H1 (cell line): ENCODE results near the gene CBLB. TPM values are rescaled to one million over a fixed set of nuclear protein-coding genes. Genes with fewer than 3 reads are reported as not detected.

ENCODE experiments used
- CTCF ChIA-PET: fragments of 300-600 bp; sonication (Branson Sonifier 250); formaldehyde crosslinking; loops from one replicate; lab custom pipeline; 2021; ENCODE audit not compliant: partially characterized antibody; lab: Charles Lee
- POLR2A ChIA-PET: fragments of 300-600 bp; sonication (Branson Sonifier 250); formaldehyde crosslinking; loops from one replicate; lab custom pipeline; 2021; ENCODE audit warnings: inconsistent platforms; ENCODE audit not compliant: partially characterized antibody; lab: Charles Lee
- DNase-seq, 2 experiments: peaks; one replicate each; pipeline versions ENCODE4 v3.0.0 to v3.0.0-alpha.2; 2010 to 2022; ENCODE audit warnings: low spot score in 2 of 2, low read depth in 1 of 2, mixed read lengths in 1 of 2
- FAIRE-seq: peaks from 2 replicates; lab custom pipeline; 2011; peaks lifted over from hg19 to GRCh38; lab: Jason Lieb, UNC
- H2AFZ ChIP-seq: 2 replicates; pipeline ENCODE4 v1.8.1; 2012; ENCODE audit warnings: low read length, inconsistent platforms
- H2AK5ac ChIP-seq: 2 replicates; pipeline ENCODE4 v1.6.1; 2013; ENCODE audit warnings: low read depth, low read length
- H2BK120ac ChIP-seq: replicated peaks from 2 replicates; pipeline ENCODE3; 2013; ENCODE audit warnings: low read depth, low read length, inconsistent platforms
- H2BK12ac ChIP-seq: 2 replicates; pipeline ENCODE4 v1.6.1; 2013; ENCODE audit warnings: low read depth, low read length
- H2BK15ac ChIP-seq: 2 replicates; pipeline ENCODE4 v1.6.1; 2013; ENCODE audit warnings: low read length
- H2BK20ac ChIP-seq: 2 replicates; pipeline ENCODE4 v1.6.1; 2013; ENCODE audit warnings: low read length
- H2BK5ac ChIP-seq: 2 replicates; pipeline ENCODE4 v1.6.1; 2013; ENCODE audit warnings: low read depth, low read length
- H3K14ac ChIP-seq: 2 replicates; pipeline ENCODE4 v1.6.1; 2013; ENCODE audit warnings: inconsistent platforms; ENCODE audit not compliant: insufficient read length
- H3K18ac ChIP-seq: 2 replicates; pipeline ENCODE4 v1.6.1; 2013; ENCODE audit warnings: low read length; ENCODE audit errors: extremely low read depth
- H3K23ac ChIP-seq: 2 replicates; pipeline ENCODE4 v1.6.1; 2013; ENCODE audit warnings: inconsistent platforms; ENCODE audit not compliant: insufficient read length
- H3K23me2 ChIP-seq: 2 replicates; pipeline ENCODE4 v1.6.1; 2013; ENCODE audit warnings: low read depth, low read length
- H3K27ac ChIP-seq: 2 replicates; pipeline ENCODE4 v1.6.1; 2011; ENCODE audit warnings: low read depth, low read length, inconsistent platforms
- H3K27me3 ChIP-seq, 4 experiments: replicated peaks in 1 of 4; 1 replicate in 1 of 4; 2 replicates in 3 of 4; pipeline versions ENCODE4 v1.6.1 to v1.8.1; 2011 to 2013; ENCODE audit warnings: low read length in 3 of 4, mild to moderate bottlenecking in 3 of 4, inconsistent platforms in 2 of 4, mixed read lengths in 2 of 4, moderate library complexity in 1 of 4; ENCODE audit not compliant: control insufficient read depth in 3 of 4, insufficient read depth in 3 of 4; ENCODE audit errors: extremely low read depth in 1 of 4
- H3K36me3 ChIP-seq, 4 experiments: 2 replicates each; pipeline versions ENCODE4 v1.6.1 to v1.8.1; 2011 to 2013; ENCODE audit warnings: mild to moderate bottlenecking in 4 of 4, low read length in 3 of 4, moderate library complexity in 2 of 4, control low read depth in 1 of 4, inconsistent platforms in 1 of 4; ENCODE audit not compliant: insufficient read depth in 4 of 4, control insufficient read depth in 2 of 4
- H3K4ac ChIP-seq: replicated peaks from 2 replicates; pipeline ENCODE3; 2013; ENCODE audit warnings: low read length, low read depth, mixed read lengths, inconsistent platforms; ENCODE audit not compliant: insufficient read length
- H3K4me1 ChIP-seq, 4 experiments: replicated peaks in 1 of 4; 1 replicate in 1 of 4; 2 replicates in 3 of 4; pipeline versions ENCODE4 v1.6.1 to v1.8.1; 2011 to 2013; ENCODE audit warnings: low read length in 3 of 4, inconsistent platforms in 2 of 4, mixed read lengths in 1 of 4; ENCODE audit not compliant: insufficient read depth in 4 of 4, control insufficient read depth in 3 of 4
- H3K4me2 ChIP-seq, 2 experiments: 2 replicates each; pipeline versions ENCODE4 v1.6.1 to v1.8.1; 2011 to 2013; ENCODE audit warnings: low read depth in 2 of 2, low read length in 2 of 2, control low read depth in 1 of 2, inconsistent platforms in 1 of 2, mild to moderate bottlenecking in 1 of 2; ENCODE audit not compliant: insufficient read depth in 1 of 2
- H3K4me3 ChIP-seq, 4 experiments: fragments of 200-600, 300-600 bp in 1 of 4; sonication (generic), shearing (Covaris generic), sonication (Bioruptor Twin) in 1 of 4; 2 replicates each; pipeline versions ENCODE4 v1.5.1 to v1.8.1; 2011 to 2016; ENCODE audit warnings: low read length in 4 of 4, low read depth in 3 of 4, control low read depth in 2 of 4, inconsistent platforms in 2 of 4, mild to moderate bottlenecking in 2 of 4, mixed read lengths in 1 of 4, moderate library complexity in 1 of 4; ENCODE audit not compliant: insufficient read depth in 2 of 4; ENCODE audit errors: extremely low read depth in 1 of 4
- H3K56ac ChIP-seq: replicated peaks from 2 replicates; pipeline ENCODE3; 2013; ENCODE audit warnings: low read depth, mild to moderate bottlenecking, mixed read lengths, low read length, inconsistent platforms; ENCODE audit not compliant: insufficient read length
- H3K79me1 ChIP-seq: 2 replicates; pipeline ENCODE4 v1.6.1; 2013; ENCODE audit warnings: low read depth, low read length, control low read depth
- H3K79me2 ChIP-seq, 2 experiments: 2 replicates each; pipeline versions ENCODE4 v1.6.1 to v1.8.1; 2012 to 2013; ENCODE audit warnings: low read length in 2 of 2, mild to moderate bottlenecking in 2 of 2, inconsistent platforms in 1 of 2; ENCODE audit not compliant: insufficient read depth in 2 of 2, control insufficient read depth in 1 of 2
- H3K9ac ChIP-seq, 4 experiments: replicated peaks in 1 of 4; 1 replicate in 1 of 4; 2 replicates in 3 of 4; pipeline versions ENCODE4 v1.6.1 to v1.8.1; 2011 to 2013; ENCODE audit warnings: low read depth in 3 of 4, low read length in 3 of 4, control low read depth in 2 of 4, mild to moderate bottlenecking in 2 of 4, moderate library complexity in 2 of 4, inconsistent platforms in 1 of 4; ENCODE audit errors: extremely low read depth in 1 of 4
- H3K9me3 ChIP-seq, 2 experiments: 2 replicates each; pipeline versions ENCODE4 v1.6.1 to v1.8.1; 2012 to 2013; ENCODE audit warnings: mild to moderate bottlenecking in 2 of 2, moderate library complexity in 2 of 2, control low read depth in 1 of 2, inconsistent platforms in 1 of 2, low read depth in 1 of 2, low read length in 1 of 2, mixed read lengths in 1 of 2; ENCODE audit not compliant: insufficient read depth in 2 of 2
- H4K20me1 ChIP-seq, 2 experiments: replicated peaks in 1 of 2; 2 replicates each; pipeline versions ENCODE3 to v1.8.1; 2011 to 2013; ENCODE audit warnings: inconsistent platforms in 2 of 2, low read length in 2 of 2, mild to moderate bottlenecking in 1 of 2; ENCODE audit not compliant: insufficient read depth in 2 of 2, control insufficient read depth in 1 of 2
- H4K5ac ChIP-seq: 2 replicates; pipeline ENCODE4 v1.6.1; 2013; ENCODE audit warnings: low read length, low read depth, mixed read lengths, inconsistent platforms; ENCODE audit not compliant: insufficient read length
- H4K8ac ChIP-seq: 2 replicates; pipeline ENCODE4 v1.8.0; 2013; ENCODE audit warnings: mild to moderate bottlenecking, moderate library complexity, low read length, inconsistent platforms; ENCODE audit not compliant: insufficient read depth; ENCODE audit errors: extremely low read depth
- H4K91ac ChIP-seq: replicated peaks from 2 replicates; pipeline ENCODE3; 2013; ENCODE audit warnings: low read length, mixed read lengths, inconsistent platforms; ENCODE audit not compliant: insufficient read length
- TAF7 ChIP-seq: optimal IDR thresholded peaks from 2 replicates; pipeline ENCODE3; 2011; ENCODE audit warnings: low read depth, mild to moderate bottlenecking, inconsistent platforms, low read length, moderate library complexity, borderline replicate concordance
- WGBS, 2 experiments: shearing (Covaris generic) in 1 of 2; methylation state at CpG; one replicate each; pipeline versions ENCODE4 v1.1.6 to v1.1.7; 2013 to 2015; ENCODE audit warnings: low lambda C conversion rate in 2 of 2, mixed read lengths in 2 of 2, inconsistent platforms in 1 of 2, low coverage in 1 of 2, missing lambda C conversion rate in 1 of 2; ENCODE audit not compliant: insufficient replicate concordance in 2 of 2, insufficient coverage in 1 of 2, insufficient read length in 1 of 2; ENCODE audit errors: extremely low coverage in 1 of 2, missing lambda C conversion rate in 1 of 2; 5-methylcytosine and 5-hydroxymethylcytosine counted together
- polyA plus RNA-seq, 7 experiments: library from polyadenylated mRNA; depleted of rRNA in 3 of 7; stranded (reverse) in 5 of 7; unstranded in 2 of 7; fragments of >200 nt in 5 of 7; fragments of 200-250 nt in 2 of 7; gene quantifications; 1 replicate in 5 of 7; 2 replicates in 1 of 7; 4 replicates in 1 of 7; pipeline versions ENCODE4 v1.2.1 to v1.2.3, GENCODE V29; 2011 to 2013; ENCODE audit warnings: missing spikeins in 2 of 7, mixed read lengths in 2 of 7
- total RNA-seq: library from RNA; stranded (reverse); fragmentation: NEBNext Ultra II Directional; extraction: Animal tissue kit (Norgen Biotek cat#: 25700); gene quantifications from 2 replicates; pipeline ENCODE4 v1.2.1, GENCODE V29; 2021

The CBLB gene
- total and polyA plus RNA-seq, 2 of the 8 experiments (the other 6 are each of a cell fraction or from before 2014, with no cell fraction given) = 14.5 to 26.0 TPM

DNA sequence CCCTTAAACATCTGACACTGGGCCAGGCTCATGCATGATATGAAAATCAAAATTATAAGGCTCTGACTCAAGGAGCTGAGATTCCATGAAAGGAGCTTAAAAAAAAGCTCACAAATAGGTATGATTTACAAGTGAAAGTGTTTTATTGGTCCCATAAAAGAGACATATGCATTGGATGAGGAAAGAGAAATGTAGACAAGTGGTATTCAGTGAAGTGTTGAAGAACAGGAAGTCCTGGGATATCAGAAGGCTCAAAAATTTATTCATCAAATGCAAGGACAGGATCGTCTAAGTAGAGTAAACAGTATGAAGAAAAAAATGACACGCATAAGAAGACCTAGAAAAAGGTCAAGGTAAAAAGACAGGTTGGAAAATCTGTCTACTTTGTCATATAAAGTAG, 188.9 kb downstream of the CBLB start:
- Histone ChIP-seq H3K18ac (no peak overlapping the region), H4K20me1 (no peaks in the 10 kb centered on the region), H3K36me3 (peaks cover 0 to 32% (median 6%) of the 10 kb centered on the region in 4 experiments; a peak in 4 of 8 replicates), H3K9ac (no peak overlapping the region), H3K9me3 (no peaks in the 10 kb centered on the region), H2AK5ac (no peak overlapping the region), H3K14ac (no peak overlapping the region), H2BK20ac (no peak overlapping the region), H2BK5ac (no peak overlapping the region), H3K27me3 (no peaks in the 10 kb centered on the region), H2BK12ac (no peak overlapping the region), H3K23me2 (no peaks in the 10 kb centered on the region), H4K5ac (no peak overlapping the region), H4K8ac (no peak overlapping the region), H3K23ac (no peak overlapping the region), H3K4me3 (no peak overlapping the region), H3K79me1 (no peaks in the 10 kb centered on the region), H2BK15ac (no peak overlapping the region), H3K56ac (no peak overlapping the region), H2BK120ac (no peak overlapping the region), H3K27ac (no peak overlapping the region), H3K4ac (no peak overlapping the region), H3K79me2 (no peaks in the 10 kb centered on the region), H2AFZ (no peak overlapping the region), H3K4me2 (no peak overlapping the region), H3K4me1 (no peaks in the 10 kb centered on the region), H4K91ac (no peak overlapping the region)
- ChIA-PET CTCF (no interaction called here), POLR2A (no interaction called here)
- DNase-seq (no peak), FAIRE-seq (no peak)
- WGBS, 2 experiments = 85% methylated on average over 2 of the region's 2 CpGs; no CpG with 5 or more reads in 1 of the 2 experiments
- no peak for TF ChIP-seq TAF7
